Stomach (tissue), 9 donors: ENCODE data around the gene TOR1B. TPM values are rescaled to one million over a fixed set of nuclear protein-coding genes. Genes with fewer than 3 reads are reported as not detected.

Experiments
- DNase-seq, 2 donors: peaks; one replicate each; pipeline versions ENCODE4 v3.0.0 to v3.0.0-alpha.2; 2013 to 2019
- H3K27ac ChIP-seq, 5 donors: fragments of 200-600 bp in 4 of 5; sonication (generic) in 4 of 5; one replicate each; pipeline ENCODE4 v1.5.1; 2013 to 2019; ENCODE audit warnings: mild to moderate bottlenecking in 1 of 5, moderate library complexity in 1 of 5
- H3K27me3 ChIP-seq, 3 donors: fragments of 200-600 bp; sonication (generic); one replicate each; pipeline ENCODE4 v1.5.1; 2017 to 2019; ENCODE audit warnings: mixed run types in 1 of 3
- H3K36me3 ChIP-seq, 4 donors: fragments of 200-600 bp; sonication (generic); 1 replicate in 3 of 4; 2 replicates in 1 of 4; pipeline ENCODE4 v1.5.1; 2016 to 2019
- H3K4me1 ChIP-seq, 4 donors: fragments of 200-600 bp; sonication (generic); one replicate each; pipeline ENCODE4 v1.5.1; 2016 to 2019
- H3K4me3 ChIP-seq, 4 donors: fragments of 200-600 bp; sonication (generic) in 3 of 4; one replicate each; pipeline ENCODE4 v1.5.1; 2016 to 2019; ENCODE audit warnings: mild to moderate bottlenecking in 1 of 4
- H3K9me3 ChIP-seq, 4 donors: fragments of 200-600 bp; sonication (generic); one replicate each; pipeline ENCODE4 v1.5.1; 2016 to 2019
- EP300 ChIP-seq: sonication (generic); formaldehyde crosslinking; IDR thresholded peaks from one replicate; pipeline ENCODE4 v1.6.1; 2017; ENCODE audit warnings: antibody characterized with exemption
- POLR2A ChIP-seq, 4 donors: fragments of 450-650 bp; IDR thresholded peaks; one replicate each; pipeline ENCODE4 v1.6.1; 2016; ENCODE audit warnings: antibody characterized with exemption in 4 of 4, control low read depth in 2 of 4, mild to moderate bottlenecking in 1 of 4, moderate library complexity in 1 of 4
- POLR2AphosphoS5 ChIP-seq, 3 donors: sonication (generic); formaldehyde crosslinking; IDR thresholded peaks; one replicate each; pipeline ENCODE4 v1.6.1; 2016; ENCODE audit warnings: antibody characterized with exemption in 3 of 3
- WGBS, 5 donors: extraction: QIAGEN DNeasy Blood & Tissue Kit in 3 of 5; methylation state at CpG; one replicate each; pipeline versions ENCODE4 v1.1.5 to v1.1.7; 2013 to 2018; 5-methylcytosine and 5-hydroxymethylcytosine counted together
- intact Hi-C: fragments of 100-400 bp; cut with DNase I; formaldehyde crosslinking; loops from one replicate; pipeline ENCODE4 v1.15.1; 2023; ENCODE audit warnings: low total_unique reads
- polyA plus RNA-seq, 3 donors: library from polyadenylated mRNA; stranded (reverse); fragments of 200-250 nt; gene quantifications; one replicate each; pipeline ENCODE4 v1.2.3, GENCODE V29; 2013
- total RNA-seq, 5 donors: library from RNA; depleted of rRNA; stranded (reverse); fragments of >200 nt; gene quantifications; one replicate each; pipeline versions ENCODE4 v1.1.0 to v1.2.3, GENCODE V29; 2014 to 2016
- TF ChIP-seq, protein P1 (sequence below), 7 experiments: fragments of 450-650 bp in 4 of 7; fragments of 200-600 bp in 3 of 7; sonication (generic) in 3 of 7; IDR thresholded peaks; one replicate each; pipeline ENCODE4 v1.5.1; 2016 to 2019; ENCODE audit warnings: antibody characterized with exemption in 7 of 7, control low read depth in 2 of 7, mild to moderate bottlenecking in 1 of 7
- donor health status: healthy with polysubstance abuse.
- donor health status: Bipolar disorder and iron deficiency.
- donor health status: healthy.

Gene TOR1B
- total and polyA plus RNA-seq, 8 donors = 4.7 to 151 (median 17.8) TPM

DNA sequence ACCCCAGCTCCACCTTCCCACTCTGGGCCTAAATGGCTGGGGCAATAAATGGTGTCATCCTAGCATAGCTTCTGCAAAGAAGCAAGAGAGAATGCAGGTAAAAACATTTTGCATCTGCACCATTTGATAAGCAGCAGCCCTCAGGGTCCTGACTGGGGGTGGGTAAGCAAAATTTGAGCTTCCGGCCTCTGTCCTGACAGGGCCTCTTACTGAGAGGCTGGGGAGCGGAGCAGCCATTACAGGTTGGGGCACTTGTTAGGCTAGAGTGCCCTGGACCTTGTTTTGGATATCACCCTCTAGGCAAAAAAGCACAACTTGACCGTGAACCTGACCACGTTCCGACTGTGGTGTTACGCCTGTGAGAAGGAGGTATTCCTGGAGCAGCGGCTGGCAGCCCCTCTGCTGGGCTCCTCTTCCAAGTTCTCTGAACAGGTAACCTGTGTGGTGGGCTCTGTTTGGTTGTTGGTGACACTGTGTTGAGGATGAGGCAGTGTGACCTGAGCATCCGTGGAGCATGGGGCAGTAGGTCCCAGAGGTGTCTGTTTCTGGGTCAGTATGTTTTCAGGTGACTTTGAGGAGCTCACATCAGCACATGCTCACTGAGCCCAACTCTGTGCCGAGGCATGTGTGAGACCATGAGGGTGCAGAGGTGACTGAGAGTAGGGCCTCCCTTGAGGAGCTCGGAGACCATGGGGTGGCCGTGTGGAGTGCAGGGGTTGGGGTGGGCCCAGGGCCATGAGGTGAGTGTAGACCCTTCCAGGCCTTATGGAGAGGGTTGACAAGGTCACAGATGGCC is 55.4 kb downstream of the TOR1B start:
- intact Hi-C loops = no loop called here
- Histone ChIP-seq H3K9me3 (no peaks in the 10 kb centered on the region), H3K27ac (no peak overlapping the region), H3K36me3 (peaks cover 49 to 95% (median 94%) of the 10 kb centered on the region in 4 donors), H3K4me3 (no peak overlapping the region), H3K27me3 (no peaks in the 10 kb centered on the region), H3K4me1 (no peaks in the 10 kb centered on the region)
- TF ChIP-seq POLR2AphosphoS5 (IDR thresholded peaks at IDR 0.05) (no peak), EP300 (no peak), POLR2A (IDR thresholded peaks at IDR 0.05) (no peak)
- TF ChIP-seq, protein P1, sequence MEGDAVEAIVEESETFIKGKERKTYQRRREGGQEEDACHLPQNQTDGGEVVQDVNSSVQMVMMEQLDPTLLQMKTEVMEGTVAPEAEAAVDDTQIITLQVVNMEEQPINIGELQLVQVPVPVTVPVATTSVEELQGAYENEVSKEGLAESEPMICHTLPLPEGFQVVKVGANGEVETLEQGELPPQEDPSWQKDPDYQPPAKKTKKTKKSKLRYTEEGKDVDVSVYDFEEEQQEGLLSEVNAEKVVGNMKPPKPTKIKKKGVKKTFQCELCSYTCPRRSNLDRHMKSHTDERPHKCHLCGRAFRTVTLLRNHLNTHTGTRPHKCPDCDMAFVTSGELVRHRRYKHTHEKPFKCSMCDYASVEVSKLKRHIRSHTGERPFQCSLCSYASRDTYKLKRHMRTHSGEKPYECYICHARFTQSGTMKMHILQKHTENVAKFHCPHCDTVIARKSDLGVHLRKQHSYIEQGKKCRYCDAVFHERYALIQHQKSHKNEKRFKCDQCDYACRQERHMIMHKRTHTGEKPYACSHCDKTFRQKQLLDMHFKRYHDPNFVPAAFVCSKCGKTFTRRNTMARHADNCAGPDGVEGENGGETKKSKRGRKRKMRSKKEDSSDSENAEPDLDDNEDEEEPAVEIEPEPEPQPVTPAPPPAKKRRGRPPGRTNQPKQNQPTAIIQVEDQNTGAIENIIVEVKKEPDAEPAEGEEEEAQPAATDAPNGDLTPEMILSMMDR (IDR thresholded peaks at IDR 0.05) = no peak
- 82 to 98% (median 90%) methylated on average over 9 to 11 of the region's 11 CpGs for WGBS, 5 donors
- DNase-seq = no peak

Other genes starting within 250 kb of the TOR1B start
- not detected for gene C9orf50, start 182.1 kb upstream of the TOR1B start, total RNA-seq
- gene C9orf50, start 182.1 kb upstream of the TOR1B start, polyA plus RNA-seq = under 1 TPM in 1 of 3 donors, not detected in 2; 0.13 TPM
- gene NTMT1, start 177.0 kb upstream of the TOR1B start, total RNA-seq = 10 to 100 TPM in 4 of 5 donors, 1 to 10 TPM in 1; 1.7 to 29.8 (median 16.1) TPM
- 10 to 100 TPM; 40.2 to 68.4 (median 45.8) TPM for gene NTMT1, start 177.0 kb upstream of the TOR1B start, polyA plus RNA-seq
- 10 to 100 TPM in 4 of 5 donors, 1 to 10 TPM in 1; 7.5 to 35.6 (median 18.1) TPM for gene ASB6, start 161.0 kb upstream of the TOR1B start, total RNA-seq
- gene ASB6, start 161.0 kb upstream of the TOR1B start, polyA plus RNA-seq = 10 to 100 TPM in 2 of 3 donors, 1 to 10 TPM in 1; 9.6 to 12.6 (median 10.3) TPM
- gene PRRX2, start 137.5 kb upstream of the TOR1B start, total RNA-seq = 1 to 10 TPM in 2 of 5 donors, under 1 TPM in 1, not detected in 2; 0.87 to 2.6 (median 1.7) TPM
- gene PRRX2, start 137.5 kb upstream of the TOR1B start, polyA plus RNA-seq = 1 to 10 TPM; 3.3 to 8.4 (median 6.7) TPM
- gene PTGES, start 50.1 kb upstream of the TOR1B start, total RNA-seq = 1 to 10 TPM in 3 of 5 donors, under 1 TPM in 1, not detected in 1; 0.58 to 3.6 (median 2.6) TPM
- gene PTGES, start 50.1 kb upstream of the TOR1B start, polyA plus RNA-seq = 10 to 100 TPM in 1 of 3 donors, 1 to 10 TPM in 2; 3.7 to 15.3 (median 9.9) TPM
- gene TOR1A, start 21.0 kb downstream of the TOR1B start, total RNA-seq = 10 to 100 TPM in 4 of 5 donors, 1 to 10 TPM in 1; 6.4 to 77.6 (median 28.1) TPM
- gene TOR1A, start 21.0 kb downstream of the TOR1B start, polyA plus RNA-seq = 10 to 100 TPM; 13.9 to 18.3 (median 16.6) TPM
- gene C9orf78, start 32.1 kb downstream of the TOR1B start, total RNA-seq = 10 to 100 TPM; 18.7 to 62.0 (median 31.7) TPM
- 10 to 100 TPM; 54.5 to 67.5 (median 55.3) TPM for gene C9orf78, start 32.1 kb downstream of the TOR1B start, polyA plus RNA-seq
- gene USP20, start 32.3 kb downstream of the TOR1B start, total RNA-seq = 10 to 100 TPM in 3 of 5 donors, 1 to 10 TPM in 2; 7.3 to 52.1 (median 16.9) TPM
- gene USP20, start 32.3 kb downstream of the TOR1B start, polyA plus RNA-seq = 10 to 100 TPM; 15.9 to 32.4 (median 17.3) TPM
- 100 to 1,000 TPM in 1 of 5 donors, 10 to 100 TPM in 4; 52.7 to 129 (median 69.6) TPM for gene FNBP1, start 240.0 kb downstream of the TOR1B start, total RNA-seq
- 10 to 100 TPM in 2 of 3 donors, 1 to 10 TPM in 1; 9.0 to 19.7 (median 10.4) TPM for gene FNBP1, start 240.0 kb downstream of the TOR1B start, polyA plus RNA-seq